ENCODE measurements around the gene EPB41L3.

- TF ChIP-seq CTCF (IDR thresholded peaks at IDR 0.05; ENCODE audit: low read length) (no peak), EZH2 (IDR thresholded peaks at IDR 0.05; ENCODE audit: borderline replicate concordance, low read length) (no peak)
Measured at GRCh38 chr18:5558851-5559250, 15.1 kb upstream of the EPB41L3 start.

All from OCI-LY1 (cell line).